ENCODE data around the gene MYH14. TPM values are rescaled to one million over a fixed set of nuclear protein-coding genes. Genes with fewer than 3 reads are reported as not detected.

MYH14 gene
- total RNA-seq, 2 experiments from 2014 or later: not detected

DNA sequence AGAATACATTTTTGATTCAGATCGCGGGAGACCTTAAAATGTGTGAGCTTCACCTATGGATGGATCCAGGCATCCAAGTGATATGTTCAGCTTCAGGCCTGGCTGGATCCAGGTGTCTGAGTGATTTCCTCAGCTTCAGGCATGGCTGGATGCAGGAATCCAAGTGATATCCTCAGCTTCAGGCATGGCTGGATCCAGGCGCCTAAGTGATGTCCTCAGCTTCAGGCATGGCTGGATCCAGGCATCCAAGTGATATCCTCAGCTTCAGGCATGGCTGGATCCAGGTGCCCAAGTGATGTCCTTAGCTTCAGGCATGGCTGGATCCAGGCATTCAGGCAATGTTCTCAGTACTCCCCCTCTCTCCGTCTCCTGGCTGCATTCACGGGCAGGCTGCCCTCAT lies 65.1 kb downstream of the MYH14 start:
- Mint-ChIP-seq H3K4me3 (no peak overlapping the region), H3K27ac (no peak overlapping the region), H3K27me3 (peaks cover 13% of the 10 kb centered on the region), H3K9me3 (no peaks in the 10 kb centered on the region), H3K4me1 (ENCODE audit: low read depth) (no peaks in the 10 kb centered on the region), H3K36me3 (ENCODE audit: low read depth) (no peaks in the 10 kb centered on the region)
- POLR2A ChIA-PET: no interaction called here
- intact Hi-C loops (cut with micrococcal nuclease): no loop called here
- CTCF ChIA-PET: interaction anchor here (0.9 to 1.5 kb wide), 2 partner anchors 10 to 16 kb away, joined by 3 to 6 read pairs; no protein-coding TSS in a partner anchor
- no peak for DNase-seq
- ATAC-seq: no peak
- TF ChIP-seq CTCF (IDR thresholded peaks at IDR 0.05): no peak

DNA sequence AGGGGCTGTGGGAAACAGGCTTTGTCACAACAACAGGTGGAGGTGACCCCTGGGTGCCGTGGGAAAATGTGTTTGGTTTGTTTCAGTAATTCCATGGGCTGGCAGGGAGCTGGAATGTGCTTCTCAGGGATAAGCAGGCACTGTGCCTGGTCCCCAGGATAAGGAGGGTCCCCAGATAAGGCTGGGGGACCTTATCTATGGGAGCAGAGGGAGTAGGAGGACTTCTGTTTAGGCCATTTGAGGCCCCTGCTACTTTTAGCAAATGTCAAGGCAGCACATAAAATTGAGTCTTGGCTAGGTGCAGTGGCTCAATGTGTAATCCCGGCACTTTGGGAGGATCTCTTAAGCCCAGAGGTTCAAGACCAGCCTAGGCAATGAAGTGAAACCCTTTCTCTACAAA lies 66.2 kb downstream of the MYH14 start:
- CTCF ChIA-PET: interaction anchor here (1.5 kb wide), 1 partner anchor 11 kb away, joined by 6 read pairs; no protein-coding TSS in a partner anchor
- H3K9me3 Mint-ChIP-seq: no peaks in the 10 kb centered on the region

DNA sequence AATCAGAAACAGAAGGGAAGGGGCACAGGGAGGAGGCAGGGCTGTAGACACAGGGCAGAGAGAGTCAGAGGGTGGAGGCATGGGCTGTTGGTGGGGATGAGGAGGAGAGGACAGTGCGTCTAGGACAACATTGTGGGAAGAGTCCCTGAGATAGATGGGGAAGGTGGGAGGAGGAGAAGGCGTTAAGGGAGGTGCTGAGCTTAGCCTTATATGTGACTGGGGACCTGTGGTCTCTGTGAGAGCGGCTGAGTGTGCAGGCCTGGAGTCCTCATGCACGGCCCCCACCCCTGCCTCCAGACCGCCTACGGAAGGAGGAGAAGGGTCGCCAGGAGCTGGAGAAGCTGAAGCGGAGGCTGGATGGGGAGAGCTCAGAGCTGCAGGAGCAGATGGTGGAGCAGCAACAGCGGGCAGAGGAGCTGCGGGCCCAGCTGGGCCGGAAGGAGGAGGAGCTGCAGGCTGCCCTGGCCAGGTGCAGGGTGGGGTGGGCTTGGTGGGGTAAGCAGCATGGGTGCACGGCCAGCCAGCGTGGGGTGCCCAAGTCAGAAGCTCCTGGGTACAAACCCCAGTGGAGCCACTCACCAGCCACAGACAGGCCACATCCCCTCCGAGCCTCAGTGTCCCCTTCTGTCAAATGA lies 69.0 kb downstream of the MYH14 start:
- no peak for TF ChIP-seq CTCF (IDR thresholded peaks at IDR 0.05)
- DNase-seq (no peak), ATAC-seq (no peak)
- CTCF ChIA-PET: interaction anchor here (1.1 kb wide), 1 partner anchor 29 kb away, joined by 3 read pairs; no protein-coding TSS in a partner anchor
- Mint-ChIP-seq H3K9me3 (no peaks in the 10 kb centered on the region), H3K27ac (no peak overlapping the region), H3K4me1 (ENCODE audit: low read depth) (no peaks in the 10 kb centered on the region), H3K4me3 (no peak overlapping the region), H3K27me3 (peaks cover 11% of the 10 kb centered on the region), H3K36me3 (ENCODE audit: low read depth) (no peaks in the 10 kb centered on the region)
- POLR2A ChIA-PET: no interaction called here
- intact Hi-C loops (cut with micrococcal nuclease): no loop called here

More for the DNA sequence above, 66.2 kb downstream of the MYH14 start:
- Mint-ChIP-seq H3K27ac (no peak overlapping the region), H3K4me1 (ENCODE audit: low read depth) (no peaks in the 10 kb centered on the region), H3K27me3 (peaks cover 13% of the 10 kb centered on the region), H3K36me3 (ENCODE audit: low read depth) (no peaks in the 10 kb centered on the region), H3K4me3 (no peak overlapping the region)
- no peak for TF ChIP-seq CTCF (IDR thresholded peaks at IDR 0.05)
- intact Hi-C loops (cut with micrococcal nuclease): no loop called here
- POLR2A ChIA-PET: no interaction called here
- ATAC-seq: no peak
- DNase-seq: no peak

DNA sequence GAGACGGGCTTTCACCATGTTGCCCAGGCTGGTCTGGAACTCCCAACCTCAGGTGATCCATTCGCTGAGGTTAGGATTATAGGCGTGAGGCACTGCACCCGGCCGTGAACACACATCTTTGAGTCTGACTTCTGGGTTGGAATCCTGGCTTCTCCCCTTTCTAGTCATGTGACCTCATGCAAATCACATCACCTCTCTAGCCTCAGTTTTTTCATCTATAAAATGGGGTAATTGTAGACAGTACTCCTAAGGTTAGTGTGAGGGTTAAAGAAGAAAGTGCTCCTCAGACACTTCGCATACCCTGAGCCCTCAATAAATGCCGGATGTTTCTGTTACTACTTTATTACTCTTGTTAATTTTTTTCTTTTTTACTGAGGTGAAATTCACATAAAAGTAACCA lies 70.4 kb downstream of the MYH14 start:
- Mint-ChIP-seq H3K27me3 (peaks cover 6% of the 10 kb centered on the region), H3K4me3 (no peak overlapping the region), H3K4me1 (ENCODE audit: low read depth) (no peaks in the 10 kb centered on the region), H3K36me3 (ENCODE audit: low read depth) (no peaks in the 10 kb centered on the region), H3K9me3 (no peaks in the 10 kb centered on the region), H3K27ac (no peak overlapping the region)
- ATAC-seq: no peak
- DNase-seq: no peak
- ChIA-PET POLR2A (no interaction called here), CTCF (interaction anchor here (1.1 kb wide), 1 partner anchor 27 kb away, joined by 3 read pairs; no protein-coding TSS in a partner anchor)
- TF ChIP-seq CTCF (IDR thresholded peaks at IDR 0.05): no peak
- intact Hi-C loops (cut with micrococcal nuclease): no loop called here

DNA sequence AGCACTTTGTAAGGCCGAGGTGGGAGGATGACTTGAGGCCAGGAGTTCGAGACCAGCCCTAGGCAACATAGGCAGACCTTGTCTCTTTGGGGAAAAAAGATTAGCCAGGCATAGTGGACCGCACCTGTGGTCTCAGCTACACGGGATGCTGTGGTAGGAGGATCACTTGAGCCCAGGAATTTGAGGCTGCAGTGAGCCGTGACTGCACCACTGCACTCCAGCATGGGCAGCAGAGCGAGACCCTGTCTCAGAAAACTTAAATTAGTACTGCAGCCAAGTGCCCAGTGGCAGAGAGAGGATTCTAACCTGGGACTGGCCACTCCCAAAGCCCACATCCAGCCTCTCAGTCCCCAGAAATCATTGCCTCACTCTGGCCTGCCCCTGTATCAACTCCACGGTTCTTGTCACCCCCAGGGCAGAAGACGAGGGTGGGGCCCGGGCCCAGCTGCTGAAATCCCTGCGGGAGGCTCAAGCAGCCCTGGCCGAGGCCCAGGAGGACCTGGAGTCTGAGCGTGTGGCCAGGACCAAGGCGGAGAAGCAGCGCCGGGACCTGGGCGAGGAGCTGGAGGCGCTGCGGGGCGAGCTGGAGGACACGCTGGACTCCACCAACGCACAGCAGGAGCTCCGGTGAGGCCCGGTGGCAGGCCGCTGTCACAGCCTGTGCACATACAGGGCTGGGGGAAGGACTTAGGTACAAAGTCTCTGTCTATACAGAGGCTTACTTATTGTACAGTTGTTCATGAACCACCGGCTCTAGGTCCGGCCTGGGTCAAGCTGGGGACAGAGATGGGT lies 72.4 kb downstream of the MYH14 start:
- ChIA-PET CTCF (interaction anchor here (1.4 kb wide), 1 partner anchor 22 kb away, joined by 3 read pairs; no protein-coding TSS in a partner anchor), POLR2A (no interaction called here)
- TF ChIP-seq CTCF (IDR thresholded peaks at IDR 0.05): no peak
- H3K27ac Mint-ChIP-seq: no peak overlapping the region
- H3K4me1 Mint-ChIP-seq (ENCODE audit: low read depth): no peaks in the 10 kb centered on the region
- H3K27me3 Mint-ChIP-seq: peaks cover 6% of the 10 kb centered on the region
- H3K9me3 Mint-ChIP-seq: no peaks in the 10 kb centered on the region
- no peaks in the 10 kb centered on the region for H3K36me3 Mint-ChIP-seq (ENCODE audit: low read depth)
- intact Hi-C loops (cut with micrococcal nuclease): no loop called here
- no peak overlapping the region for H3K4me3 Mint-ChIP-seq
- ATAC-seq (no peak), DNase-seq (no peak)
